Cardiac septum (tissue), 1 donor: ENCODE data around the gene JUN. TPM values are rescaled to one million over a fixed set of nuclear protein-coding genes. Genes with fewer than 3 reads are reported as not detected.
"Not testable (repeated sequence)": the region's sequence is repeated elsewhere in the genome, so short reads cannot be mapped to it uniquely, and the experiment has no call there.

Source experiments
- DNase-seq: peaks from one replicate; pipeline ENCODE4 v3.0.0-alpha.2; 2020; ENCODE audit warnings: low spot score
- intact Hi-C: fragments of 100-400 bp; cut with DNase I; formaldehyde crosslinking; loops from one replicate; pipeline ENCODE4 v1.14.0; 2022
- total RNA-seq: library from RNA; stranded (reverse); fragmentation: NEBNext Ultra II Directional; extraction: Animal tissue kit (Norgen Biotek cat#: 25700); gene quantifications from one replicate; pipeline ENCODE4 v1.2.1, GENCODE V29; 2021
- donor health status: DM: no; HTN: no; CAD: no.

JUN gene
- total RNA-seq, 1 donor from 2014 or later: 91.7 TPM

DNA sequence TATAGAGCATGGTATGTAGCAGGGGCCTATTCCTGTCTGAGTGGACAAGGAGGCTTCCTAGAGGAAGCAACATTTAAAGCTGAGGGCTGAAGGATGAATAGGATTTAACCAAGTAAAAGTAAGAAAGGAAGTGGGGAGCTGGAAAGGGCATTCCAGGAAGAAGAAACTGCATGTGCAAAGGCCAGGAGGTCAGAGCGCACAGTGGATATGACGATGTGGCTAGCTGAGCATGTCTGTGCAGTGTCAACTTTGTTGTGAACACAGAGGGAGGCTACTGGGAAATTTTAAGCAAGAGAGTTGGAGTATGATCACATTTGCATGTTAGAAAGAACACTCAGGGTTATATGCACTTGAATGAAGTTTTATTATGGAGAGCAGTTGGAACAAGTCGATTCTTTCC lies 28.6 kb upstream of the JUN start:
- intact Hi-C loops: loop anchor here (10.0 kb wide), 1 partner anchor 482 kb away; the partner anchor contains the start of gene FGGY
- no peak for DNase-seq

DNA sequence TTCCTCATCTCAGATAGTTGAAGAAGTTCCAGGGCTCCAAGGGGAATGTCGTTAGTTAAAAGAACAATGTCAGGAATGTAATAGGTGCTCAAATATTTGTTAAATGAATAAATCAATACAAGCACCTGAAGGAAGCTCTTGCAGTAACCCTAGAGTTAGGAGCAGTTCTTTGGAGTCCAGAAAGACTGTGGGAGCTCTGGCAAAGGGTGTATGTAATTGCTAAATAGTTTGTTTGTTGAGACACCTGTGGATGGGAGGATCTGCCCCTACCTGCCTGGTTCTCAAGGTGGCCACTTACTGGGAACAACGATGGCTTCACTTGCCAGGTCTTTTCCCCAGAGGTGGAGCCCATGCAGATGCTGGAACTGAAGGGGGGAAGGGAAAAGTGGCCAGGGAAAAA lies 27.5 kb upstream of the JUN start:
- intact Hi-C loops: loop anchor here (10.0 kb wide), 1 partner anchor 483 kb away; the partner anchor contains the start of gene FGGY
- DNase-seq: no peak

DNA sequence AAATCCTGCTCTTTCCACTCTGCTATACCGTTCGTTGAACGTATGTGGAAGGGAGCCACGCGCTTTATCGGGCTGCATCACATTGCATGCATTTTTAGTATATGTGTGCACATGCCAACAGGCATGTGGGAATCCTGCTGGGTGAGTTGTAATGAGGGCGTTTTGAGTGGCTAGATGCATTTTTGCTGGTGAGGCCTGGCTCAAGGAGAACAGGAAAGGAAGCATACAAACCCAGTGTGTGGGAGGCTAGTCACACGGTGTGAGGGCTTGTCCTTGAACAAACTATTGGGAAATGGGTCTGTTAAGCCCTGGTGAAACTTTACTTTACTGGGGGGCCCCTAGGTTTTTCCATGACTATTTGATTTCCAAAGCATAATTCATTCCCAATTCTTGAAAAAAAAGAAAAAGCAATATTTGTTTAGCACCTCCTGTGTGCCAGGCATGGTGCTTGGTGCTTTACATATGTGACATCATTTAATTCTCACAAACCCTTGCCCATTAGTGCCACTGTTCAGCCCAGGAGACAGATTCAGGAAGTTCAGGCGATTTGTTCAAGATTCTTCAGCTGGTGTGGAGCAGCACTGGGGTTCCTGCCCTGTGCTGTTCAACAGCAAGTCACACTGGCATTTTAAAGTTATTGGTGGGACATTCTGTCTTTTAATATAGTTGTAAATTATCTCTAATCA lies 25.6 kb upstream of the JUN start:
- no peak for DNase-seq
- intact Hi-C loops: loop anchor here (10.0 kb wide), 1 partner anchor 485 kb away; the partner anchor contains the start of gene FGGY

DNA sequence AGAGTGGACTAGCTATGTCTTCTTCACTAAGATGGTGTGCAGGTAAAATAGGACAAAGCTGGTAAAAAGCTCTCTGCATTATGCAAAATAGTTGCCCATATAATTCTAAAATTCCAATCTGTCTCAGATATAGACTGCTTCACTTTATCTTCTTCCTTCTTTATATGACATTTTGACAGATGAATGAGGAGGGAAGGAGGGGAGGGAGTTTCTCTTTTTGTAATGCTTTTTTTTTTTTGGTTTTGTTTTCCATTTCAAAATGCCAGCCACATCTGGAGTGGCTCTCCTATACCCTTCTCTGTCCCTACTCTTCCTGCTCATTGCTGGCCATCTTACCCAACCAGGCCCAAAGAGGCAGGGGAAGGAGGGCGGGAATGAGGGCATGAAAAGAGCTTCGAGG lies 24.2 kb upstream of the JUN start:
- DNase-seq: no peak
- intact Hi-C loops: no loop called here

DNA sequence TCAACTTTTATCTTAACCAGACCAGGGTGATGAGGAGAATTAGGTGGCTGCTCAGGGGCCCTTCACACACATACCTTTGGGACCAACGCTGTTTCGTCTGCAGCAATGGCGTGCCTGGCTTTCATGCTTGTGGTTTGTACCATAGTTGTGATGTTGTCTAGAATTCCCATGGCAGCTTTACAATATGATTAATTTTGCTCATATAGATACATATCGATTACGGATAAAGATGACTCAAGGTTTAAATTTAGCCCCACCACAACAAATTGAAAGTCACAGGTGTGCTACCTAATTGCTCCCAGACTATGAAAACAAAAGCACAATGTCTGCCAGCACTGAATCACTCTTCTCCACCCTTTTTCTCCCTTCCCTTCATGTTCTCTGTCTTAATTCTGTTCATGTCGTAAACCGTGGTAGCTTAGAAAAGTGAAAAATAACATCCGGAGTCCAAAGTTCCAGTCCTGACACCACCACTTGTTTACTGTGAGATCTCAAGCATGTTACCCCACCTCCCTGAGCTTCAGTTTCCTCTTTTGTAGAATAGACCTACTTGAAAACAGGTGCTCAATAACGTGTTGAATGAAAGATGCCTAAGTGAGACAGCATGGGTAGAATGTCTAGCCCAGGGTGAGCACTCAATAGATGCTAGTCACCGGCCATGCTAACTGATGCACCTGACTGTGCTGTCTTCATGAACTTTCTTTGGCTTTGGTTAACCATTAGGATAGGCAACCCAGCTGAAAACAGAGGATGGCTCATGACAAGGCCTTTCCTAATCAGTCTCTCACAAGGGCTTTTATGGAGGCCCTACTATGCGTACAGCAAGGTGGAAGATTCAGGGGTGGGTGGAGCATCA lies 22.1 kb upstream of the JUN start:
- intact Hi-C loops: no loop called here
- DNase-seq: no peak

DNA sequence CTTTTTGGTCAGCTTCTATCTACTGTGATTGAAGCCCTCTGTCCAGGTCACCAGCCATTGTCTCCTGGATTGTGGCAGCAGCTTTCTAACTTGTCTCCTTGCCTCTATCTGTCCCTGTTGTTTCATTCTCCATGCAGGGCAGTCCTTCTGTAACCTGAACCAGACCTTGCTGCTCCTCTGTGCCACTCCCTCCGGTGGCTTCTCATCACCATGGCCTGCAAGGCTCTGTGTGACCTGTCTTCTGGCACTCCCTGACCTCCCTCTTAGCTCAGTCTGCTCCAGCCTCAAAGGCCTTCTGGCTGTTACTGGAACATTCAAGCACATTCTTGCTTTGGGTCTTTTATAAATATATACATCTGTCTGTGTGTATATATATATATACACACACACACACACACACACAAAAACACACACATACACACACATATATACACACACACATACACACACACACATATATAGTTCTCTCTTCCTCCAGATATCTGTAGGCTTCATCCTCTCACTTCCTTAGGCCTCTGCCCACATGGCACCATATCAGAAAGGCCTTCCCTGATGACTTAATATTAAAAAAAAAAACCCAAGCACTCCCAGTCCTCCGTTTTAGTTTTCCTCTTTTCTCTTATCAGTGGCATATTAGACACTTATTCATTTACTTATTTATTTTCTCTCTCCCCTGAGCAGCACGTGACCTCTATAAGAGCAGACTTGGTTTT lies 21.2 kb upstream of the JUN start:
- intact Hi-C loops: no loop called here
- no peak for DNase-seq

DNA sequence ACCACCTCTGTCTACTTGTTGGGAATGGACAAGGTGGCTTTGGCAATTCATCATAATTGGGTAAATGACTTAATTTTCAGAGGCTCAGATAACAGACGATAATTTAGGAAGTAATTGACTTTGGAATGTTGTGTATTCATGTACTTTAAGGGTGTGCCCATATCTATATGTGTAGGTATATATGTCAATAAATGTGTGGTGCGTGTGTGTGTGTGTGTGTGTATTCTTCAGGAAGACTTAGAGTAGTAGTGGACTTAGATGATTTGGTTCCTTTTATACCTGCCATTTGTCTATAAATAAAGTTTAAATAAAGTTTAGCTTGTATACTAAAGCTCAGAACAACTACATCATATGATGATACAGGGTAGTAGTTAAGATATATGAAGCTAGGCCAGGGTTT lies 20.0 kb upstream of the JUN start:
- no peak for DNase-seq
- intact Hi-C loops: no loop called here

DNA sequence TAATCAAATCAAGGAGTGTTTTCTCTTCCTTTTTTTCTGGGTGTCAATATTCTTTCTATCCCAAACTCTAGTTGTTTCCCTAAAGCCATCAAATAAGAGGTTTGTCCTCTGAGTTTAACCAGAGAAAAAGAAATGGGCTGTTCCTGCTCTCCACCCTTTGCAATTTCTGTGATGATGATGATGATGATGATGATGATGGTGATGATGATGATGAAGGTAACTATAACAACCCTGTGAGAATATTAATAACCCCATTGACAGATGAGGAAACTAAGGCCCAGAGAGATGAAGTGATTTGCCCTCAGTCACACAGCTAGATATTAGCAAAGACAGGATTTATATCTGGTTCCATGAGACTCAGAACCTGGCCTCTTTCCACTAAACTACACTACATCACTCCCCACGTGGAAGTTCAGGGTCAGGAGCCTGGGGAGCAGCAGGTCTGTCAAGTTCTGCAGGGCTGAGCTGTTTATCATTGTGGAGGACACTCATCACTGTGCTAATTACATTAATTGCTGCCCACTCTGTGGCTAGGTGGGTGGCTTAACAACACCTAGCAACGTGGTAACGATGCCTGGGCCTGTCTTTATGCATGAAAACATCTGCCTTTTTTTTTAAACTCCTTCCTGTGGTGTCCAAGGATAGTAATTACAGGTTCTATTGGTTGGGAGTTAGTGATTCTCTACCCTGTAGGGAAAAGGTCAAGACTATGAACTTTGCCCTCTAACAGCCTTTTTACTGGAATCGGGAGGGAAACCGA lies 19.0 kb upstream of the JUN start:
- intact Hi-C loops: no loop called here
- DNase-seq: no peak

DNA sequence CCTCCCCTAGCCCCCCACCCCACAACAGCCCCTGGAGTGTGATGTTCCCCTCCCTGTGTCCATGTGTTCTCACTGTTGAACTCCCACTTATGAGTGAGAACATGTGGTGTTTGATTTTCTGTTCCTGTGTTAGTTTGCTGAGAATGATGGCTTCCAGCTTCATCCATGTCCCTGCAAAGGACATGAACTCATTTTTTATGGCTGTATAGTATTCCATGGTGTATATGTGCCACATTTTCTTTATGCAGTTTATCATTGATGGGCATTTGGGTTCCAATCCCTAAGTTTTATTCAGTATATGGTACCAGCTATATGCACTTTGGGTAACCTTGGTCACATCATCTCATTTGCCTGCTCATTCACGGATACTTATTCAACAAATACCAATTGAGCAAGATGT lies 17.4 kb upstream of the JUN start:
- DNase-seq, intact Hi-C loops: not testable (repeated sequence)

DNA sequence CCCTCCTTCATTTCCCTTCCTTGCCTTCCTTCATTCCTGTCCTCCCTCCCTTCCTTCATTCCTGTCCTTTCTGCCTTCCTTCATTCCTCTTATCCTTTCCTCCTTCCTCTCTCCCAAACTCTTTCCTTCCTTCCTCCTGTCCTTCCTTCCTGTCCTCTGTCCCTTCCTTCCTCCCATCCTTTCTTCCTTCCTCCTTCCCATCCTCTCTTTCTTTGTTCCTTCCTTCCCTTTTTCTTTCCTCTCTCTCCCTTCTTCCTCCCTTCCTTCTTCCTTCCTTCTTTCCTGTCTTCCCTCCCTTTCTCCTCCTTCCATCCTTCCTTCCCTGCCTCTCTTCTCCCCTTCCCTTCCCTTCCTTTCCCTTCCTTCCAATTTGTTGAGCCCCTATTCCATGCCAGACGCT lies 15.8 kb upstream of the JUN start:
- intact Hi-C loops: no loop called here
- DNase-seq: no peak

DNA sequence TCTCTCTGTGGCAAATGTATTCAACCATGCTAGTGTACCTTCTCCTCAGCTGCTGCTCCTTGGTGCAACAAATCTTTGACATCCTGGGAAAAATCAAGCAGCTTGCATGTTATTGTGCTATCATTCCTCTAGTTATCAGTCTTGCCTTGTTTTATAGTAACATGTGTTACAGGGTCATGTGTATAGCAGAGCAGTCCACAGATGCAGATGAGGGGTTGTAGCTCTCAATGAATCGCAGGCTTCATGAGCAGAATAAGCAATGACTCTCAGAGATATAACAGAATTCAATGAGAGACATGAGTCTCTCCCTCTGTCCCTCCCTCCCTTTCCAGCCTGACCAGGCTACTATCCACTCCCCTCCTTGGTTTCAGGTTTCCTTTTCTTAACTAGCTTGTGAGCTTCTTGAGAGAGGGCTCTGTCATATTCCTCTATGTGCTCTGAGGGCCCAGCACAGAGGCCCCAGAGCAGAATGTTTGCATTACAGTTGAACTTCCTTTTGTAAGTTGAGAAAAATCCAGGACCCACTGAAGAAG lies 15.1 kb upstream of the JUN start:
- DNase-seq: no peak
- intact Hi-C loops: no loop called here

DNA sequence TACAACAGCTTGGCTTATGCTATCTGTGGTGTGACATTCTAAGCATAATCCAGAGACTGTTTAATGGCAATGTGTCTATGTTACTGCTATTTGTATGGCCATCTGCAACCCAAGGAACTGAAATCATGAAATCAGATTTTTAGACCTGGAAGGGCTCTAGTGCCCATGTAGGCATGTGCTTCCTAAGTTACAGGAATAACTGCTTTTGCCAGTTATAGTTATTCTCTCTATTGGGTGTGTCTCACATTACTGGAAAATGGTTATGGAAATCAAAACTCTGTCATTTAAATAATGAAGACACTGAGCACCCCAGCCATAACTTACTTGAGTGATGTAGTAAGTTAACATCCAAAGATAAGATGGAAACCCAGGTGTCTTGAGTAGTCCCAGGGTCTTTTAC lies 12.6 kb upstream of the JUN start:
- DNase-seq: no peak
- intact Hi-C loops: no loop called here

DNA sequence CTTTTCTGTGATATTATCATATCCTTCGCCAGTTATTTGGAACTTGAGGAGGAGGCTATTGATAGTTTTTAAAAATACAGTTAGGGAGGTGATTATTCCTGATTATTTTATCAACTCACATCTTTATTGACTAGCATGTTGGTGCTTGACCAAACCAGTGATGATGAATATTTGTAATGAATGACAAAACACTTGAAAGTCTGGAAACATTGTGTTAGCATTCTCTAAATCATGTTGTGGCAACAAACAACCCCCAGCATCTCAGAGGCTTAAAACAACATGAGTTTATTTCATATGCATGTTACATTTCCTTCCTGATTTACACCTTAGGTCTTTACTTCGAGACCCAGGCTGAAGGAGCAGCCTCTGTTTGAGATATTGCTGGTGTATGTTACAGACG lies 10.7 kb upstream of the JUN start:
- intact Hi-C loops: no loop called here

DNA sequence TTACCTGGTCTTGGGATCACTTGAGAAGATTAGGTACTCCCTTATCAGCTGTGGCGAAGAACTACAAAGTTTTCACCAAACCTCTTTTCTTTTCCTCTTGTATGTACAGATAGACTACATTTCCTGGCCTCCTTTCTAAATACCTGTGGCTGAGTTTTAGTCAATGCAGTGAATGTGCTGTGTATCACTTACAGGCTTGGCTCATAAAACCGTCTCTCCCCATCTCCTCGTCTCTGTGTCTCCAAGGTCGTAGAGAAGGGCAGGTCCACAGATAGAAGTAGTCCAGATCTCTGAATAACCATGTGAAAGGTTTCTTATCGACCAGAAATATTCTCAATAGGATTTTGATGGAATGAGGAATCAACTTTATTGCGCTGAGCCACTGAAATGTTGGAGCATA lies 9.0 kb upstream of the JUN start:
- intact Hi-C loops: no loop called here
- DNase-seq: no peak

More for the DNA sequence above, 10.7 kb upstream of the JUN start:
- no peak for DNase-seq

DNA sequence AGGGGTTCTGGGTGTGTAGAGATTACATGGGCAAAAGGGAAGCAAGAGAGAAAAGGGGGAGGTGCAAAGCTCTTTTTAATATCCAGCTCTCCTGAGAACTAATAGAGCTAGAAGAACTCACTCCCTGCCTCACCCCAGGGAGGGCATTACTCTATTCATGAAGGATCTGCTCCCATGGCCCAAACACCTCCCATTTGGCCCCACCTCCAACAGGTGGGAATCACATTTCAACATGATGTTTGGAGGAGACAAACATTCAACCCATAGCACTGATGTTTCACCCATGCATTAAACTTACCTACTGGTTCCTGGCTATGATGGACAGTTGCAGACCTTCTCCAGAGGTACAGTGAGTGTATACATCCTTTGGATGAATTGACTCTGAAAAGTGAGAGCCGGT lies 7.3 kb upstream of the JUN start:
- intact Hi-C loops: no loop called here
- no peak for DNase-seq

DNA sequence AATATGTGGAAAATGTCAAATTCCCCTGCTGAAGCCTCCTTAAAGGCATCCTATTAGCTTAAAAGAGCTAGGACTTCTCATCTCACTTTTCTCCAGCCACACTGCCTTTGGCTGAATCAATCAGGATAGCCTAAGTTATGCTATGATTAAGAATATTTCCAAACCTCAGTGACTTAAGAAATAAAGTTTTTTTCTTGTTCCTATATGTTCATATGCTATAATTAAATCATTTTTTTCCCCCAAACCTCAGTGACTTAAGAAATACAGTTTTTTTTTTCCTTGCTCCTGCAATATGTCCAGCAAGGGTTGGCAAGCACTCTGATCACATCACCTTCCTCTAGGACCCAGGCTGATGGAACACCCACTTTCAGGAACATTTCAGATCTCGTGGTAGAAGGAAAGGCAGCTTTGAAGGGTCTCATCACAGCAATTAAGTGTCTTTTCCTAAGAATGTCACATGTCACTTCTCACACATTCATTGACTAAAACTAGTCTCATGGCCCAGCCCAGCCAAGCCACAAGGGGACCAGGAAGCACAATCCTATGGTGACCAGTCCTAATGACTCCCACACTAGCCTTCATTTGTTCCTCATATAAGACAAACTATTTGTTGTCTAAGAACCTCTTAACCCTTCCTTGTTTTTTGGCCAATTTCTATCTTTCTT lies 6.3 kb upstream of the JUN start:
- no peak for DNase-seq
- intact Hi-C loops: loop anchor here (5.0 to 10.0 kb wide), 2 partner anchors 177 to 805 kb away; no protein-coding TSS in a partner anchor

DNA sequence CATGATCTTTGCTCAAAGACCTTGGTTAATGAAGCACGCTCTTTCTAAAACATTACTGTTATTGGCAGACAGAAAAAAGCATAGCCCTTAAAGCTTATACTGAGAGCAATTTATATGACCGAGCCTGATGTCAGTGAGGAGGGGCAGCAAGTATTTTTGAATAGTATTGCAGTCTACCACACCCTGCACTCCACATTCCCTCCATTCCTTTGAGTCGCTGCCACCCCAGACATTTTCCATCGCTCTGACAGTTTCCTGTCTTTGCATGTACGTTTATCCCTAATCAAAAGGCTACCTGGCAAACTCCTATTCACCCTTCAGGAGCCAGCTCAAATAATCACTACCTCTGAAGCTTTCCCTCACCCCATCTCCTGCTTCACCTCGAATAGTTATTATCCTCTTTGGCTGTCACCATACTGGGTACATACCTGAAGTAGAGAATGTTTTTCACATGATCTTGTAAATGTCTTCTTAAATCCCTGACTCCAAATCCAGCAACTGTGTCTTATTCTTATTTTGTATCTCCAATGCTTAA lies 5.5 kb upstream of the JUN start:
- no peak for DNase-seq
- intact Hi-C loops: loop anchor here (5.0 to 10.0 kb wide), 2 partner anchors 178 to 805 kb away; no protein-coding TSS in a partner anchor

DNA sequence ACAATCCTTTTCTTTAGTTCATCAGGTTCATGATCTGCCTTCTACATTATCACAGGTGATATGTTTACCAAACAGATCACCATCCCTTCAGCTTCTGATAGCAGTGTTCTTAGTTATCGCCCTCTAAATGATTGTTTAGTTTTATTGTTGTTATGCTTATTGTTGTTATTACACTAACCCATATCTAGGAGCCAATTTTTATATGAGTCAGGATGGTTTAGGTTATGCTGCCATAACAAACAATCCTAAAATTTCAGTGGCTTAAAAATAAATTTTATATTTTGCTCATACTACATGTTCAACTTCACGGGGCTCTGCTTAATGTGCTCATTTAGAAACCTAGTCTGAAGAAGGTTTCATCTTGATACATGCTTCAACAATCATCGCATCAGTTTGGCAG lies 4.4 kb upstream of the JUN start:
- intact Hi-C loops: loop anchor here (5.0 to 10.0 kb wide), 2 partner anchors 179 to 807 kb away; no protein-coding TSS in a partner anchor
- no peak for DNase-seq
